DMS 273 treated with DMSO at 0.1 percent for 48 hours (cell line): ENCODE results near the gene CDKN2AIP.
"Not testable (repeated sequence)": the region's sequence is repeated elsewhere in the genome, so short reads cannot be mapped to it uniquely, and the experiment has no call there.

ENCODE experiments used
- DNase-seq: peaks from one replicate; lab custom pipeline; 2025; lab: John Stamatoyannopoulos, UW

Gene CDKN2AIP

DNA sequence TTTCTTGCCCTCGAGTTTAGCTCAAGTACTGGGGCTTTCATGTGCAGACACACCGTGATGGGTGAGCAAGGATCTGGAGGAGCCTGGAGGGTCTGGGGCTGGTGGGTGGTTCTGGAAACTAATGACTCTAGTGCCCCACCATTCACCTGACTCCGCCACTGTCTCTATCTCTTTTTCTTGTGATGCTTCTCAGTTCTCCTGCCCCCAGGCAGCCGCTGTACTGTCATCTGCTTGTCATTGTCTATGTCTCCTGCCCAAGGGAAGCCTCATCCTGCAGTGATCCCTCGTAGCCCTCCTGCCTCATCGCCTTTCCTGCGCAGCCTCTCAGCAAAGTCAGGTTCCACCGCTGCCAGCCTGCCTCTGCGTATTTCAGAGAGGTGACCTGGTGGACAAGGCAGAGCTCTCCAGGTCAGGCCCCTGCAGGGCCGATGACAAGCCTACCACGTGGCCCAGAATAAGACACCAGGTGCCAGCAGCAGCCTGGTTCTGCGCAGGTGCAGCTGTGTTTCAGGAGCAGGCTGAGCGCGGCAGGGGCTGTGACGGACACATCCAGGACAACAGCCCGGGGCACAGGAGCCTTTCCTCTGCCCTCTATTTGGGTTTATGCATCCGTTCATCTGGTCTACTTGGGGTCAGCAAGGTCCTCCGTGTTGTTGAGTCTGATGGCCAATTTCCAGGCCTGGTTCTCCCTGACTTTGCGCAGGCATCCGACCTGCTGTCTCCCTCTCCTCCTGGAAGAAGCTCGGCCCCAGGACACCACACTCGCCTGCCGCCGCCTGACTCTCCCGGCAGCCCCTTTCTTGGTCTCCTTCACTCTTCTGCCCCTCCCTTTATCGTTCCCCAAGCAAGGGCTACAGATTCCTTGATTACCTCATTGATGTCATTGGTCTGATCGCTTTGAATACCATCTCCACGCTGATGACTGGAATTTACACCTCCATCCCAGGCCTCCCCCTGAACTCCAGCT, 30.9 kb upstream of the CDKN2AIP start:
- DNase-seq = no peak

- peak; percentile 5 for DNase-seq
Observed at GRCh38 chr4:183416879-183417755, 27.3 kb upstream of the CDKN2AIP start.

- no peak for DNase-seq
Observed at GRCh38 chr4:183422962-183423631, 21.3 kb upstream of the CDKN2AIP start.

DNA sequence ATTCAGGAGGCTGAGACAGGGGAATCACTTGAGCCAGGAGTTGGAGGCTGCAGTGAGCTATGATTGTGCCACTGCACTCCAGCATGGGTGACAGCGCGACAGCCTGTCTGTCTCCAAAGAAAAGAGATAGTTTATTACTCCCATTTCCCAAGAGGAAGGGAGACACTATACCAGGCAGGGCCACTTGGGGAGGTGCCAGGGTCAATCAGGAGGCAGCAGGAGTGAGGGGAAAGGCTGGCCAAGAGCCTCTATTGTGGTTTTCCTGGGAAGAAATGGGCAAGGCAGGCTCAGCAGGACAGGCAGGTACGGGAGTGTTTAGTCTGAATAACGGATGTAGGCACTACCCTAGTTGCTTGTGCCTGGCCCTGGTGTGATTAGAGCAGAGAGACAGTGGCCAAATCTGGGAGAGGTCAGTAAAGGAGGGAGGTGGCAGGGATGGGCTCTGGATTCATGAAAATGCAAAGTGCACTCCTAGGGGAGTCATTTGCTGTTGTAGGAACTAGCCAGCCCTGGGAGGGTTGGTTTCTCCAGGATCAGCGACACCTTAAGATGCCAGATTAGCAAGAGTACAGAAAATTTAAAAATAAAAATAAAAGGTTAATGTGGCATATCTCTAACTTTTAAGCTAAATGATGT, 20.2 kb upstream of the CDKN2AIP start:
- no peak for DNase-seq

DNA sequence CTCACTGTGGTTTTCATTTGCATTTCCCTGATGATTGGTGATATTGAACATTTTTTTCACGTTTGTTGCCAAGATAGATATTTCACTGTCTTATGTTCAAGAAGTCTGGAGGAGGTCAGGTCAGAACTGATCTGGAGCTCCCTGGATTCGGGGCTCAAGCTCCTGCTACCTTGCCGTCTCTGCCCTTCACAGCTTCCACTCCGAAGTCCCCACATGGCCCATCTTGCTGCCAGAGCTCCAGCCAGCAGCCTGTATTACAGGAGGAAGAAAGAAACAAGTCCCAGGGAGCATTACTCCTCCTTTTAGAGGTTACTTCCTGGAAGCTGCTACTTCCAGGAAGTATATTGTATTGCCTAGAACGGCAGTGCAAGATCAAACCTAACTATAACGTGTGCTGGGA, 17.9 kb upstream of the CDKN2AIP start:
- no peak for DNase-seq

- DNase-seq = no peak
Observed at GRCh38 chr4:183429489-183429888, 14.9 kb upstream of the CDKN2AIP start.

- no peak for DNase-seq
Observed at GRCh38 chr4:183430317-183430993, 14.0 kb upstream of the CDKN2AIP start.

- no peak for DNase-seq
Observed at GRCh38 chr4:183430994-183431347, 13.5 kb upstream of the CDKN2AIP start.

- DNase-seq = no peak
Observed at GRCh38 chr4:183431614-183432013, 12.8 kb upstream of the CDKN2AIP start.

- DNase-seq = not testable (repeated sequence)
Observed at GRCh38 chr4:183433183-183433582, 11.3 kb upstream of the CDKN2AIP start.

DNA sequence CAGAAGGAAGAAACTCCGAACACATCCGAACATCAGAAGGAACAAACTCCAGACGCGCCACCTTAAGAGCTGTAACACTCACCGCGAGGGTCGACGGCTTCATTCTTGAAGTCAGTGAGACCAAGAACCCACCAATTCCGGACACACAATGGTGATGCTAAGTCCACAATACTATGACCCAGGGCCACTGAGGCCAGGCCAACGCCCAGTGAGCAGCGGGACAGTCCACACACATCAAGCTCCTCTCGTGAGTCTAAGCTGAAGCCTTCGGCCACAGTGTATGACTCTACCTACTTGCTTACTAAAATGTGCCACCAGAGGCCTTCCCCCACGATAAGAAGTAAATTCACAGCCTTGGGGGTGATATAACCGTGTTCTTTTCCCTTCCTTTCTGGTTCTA, 10.2 kb upstream of the CDKN2AIP start:
- DNase-seq = no peak

- no peak for DNase-seq
Observed at GRCh38 chr4:183434666-183435190, 9.7 kb upstream of the CDKN2AIP start.

- DNase-seq = no peak
Observed at GRCh38 chr4:183435803-183436202, 8.6 kb upstream of the CDKN2AIP start.

GRCh38 chr4:183436417-183436816, 8.0 kb upstream of the CDKN2AIP start:
- DNase-seq = no peak

- DNase-seq = no peak
Observed at GRCh38 chr4:183437452-183437851, 7.0 kb upstream of the CDKN2AIP start.

GRCh38 chr4:183438458-183439113, 5.8 kb upstream of the CDKN2AIP start:
- no peak for DNase-seq

DNA sequence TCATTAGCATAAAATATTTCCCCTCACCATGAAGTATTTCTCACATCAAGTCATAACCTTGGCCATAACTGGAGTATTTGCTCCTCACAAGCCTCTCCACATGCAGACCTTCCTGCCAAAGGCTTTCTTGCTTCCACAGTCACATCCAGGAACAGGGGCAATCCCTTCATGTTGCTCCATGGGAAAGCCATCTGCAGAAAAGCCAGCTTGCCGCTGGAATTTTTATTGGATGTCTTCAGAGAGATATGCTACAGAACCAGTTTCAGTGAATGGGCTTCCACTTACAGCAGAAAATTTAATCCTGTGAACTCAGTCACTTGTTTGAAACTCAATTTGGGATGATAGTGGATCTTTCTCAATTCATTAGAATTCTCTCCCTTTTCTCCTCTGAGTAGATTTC, 3.2 kb upstream of the CDKN2AIP start:
- DNase-seq = no peak

- peak; percentile 34 for DNase-seq
Observed at GRCh38 chr4:183443655-183444213, 702 bp upstream of the CDKN2AIP start.

DNA sequence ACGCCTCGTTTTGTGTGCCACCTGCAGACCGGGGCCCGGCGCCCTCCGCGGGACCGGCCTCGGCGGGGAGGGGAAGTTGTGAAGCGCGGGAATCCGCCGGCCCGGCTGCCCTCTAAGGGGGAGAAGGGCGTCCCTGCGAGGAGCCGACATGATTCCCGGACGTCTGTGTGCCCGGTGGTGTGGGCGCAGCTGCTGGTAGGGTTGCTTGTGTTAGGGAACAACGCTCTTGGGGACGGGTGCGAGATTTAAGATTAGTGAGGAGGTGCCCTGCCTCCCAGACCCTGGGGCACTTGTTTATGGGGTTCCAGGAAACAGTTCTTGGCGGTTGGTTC, 627 bp downstream of the CDKN2AIP start:
- DNase-seq = no peak

DNA sequence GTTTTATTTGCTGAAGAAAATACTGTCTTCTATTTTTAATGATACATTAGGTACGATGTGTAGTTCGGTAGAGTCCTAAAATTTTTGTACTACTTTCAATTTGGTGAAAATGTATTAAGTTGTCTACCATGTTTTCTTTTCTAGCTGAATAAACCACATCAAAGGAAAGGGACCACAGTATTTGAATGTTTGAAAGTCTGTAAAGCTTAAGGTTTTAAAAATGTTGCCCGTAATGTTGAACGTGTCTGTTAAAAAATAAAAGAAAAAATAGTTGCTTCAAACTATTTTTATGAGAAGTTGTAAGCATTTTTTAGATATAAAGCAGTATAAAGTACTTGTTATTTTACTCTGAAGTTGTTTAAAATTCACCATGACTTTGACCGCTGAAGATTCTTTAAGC, 3.2 kb downstream of the CDKN2AIP start:
- DNase-seq = no peak
